Measurements from ENCODE around the gene OSTM1. TPM values are rescaled to one million over a fixed set of nuclear protein-coding genes. Genes with fewer than 3 reads are reported as not detected.

OSTM1 gene
- total and polyA plus RNA-seq, 5 donors from 2014 or later = 32.2 to 56.2 (median 46.5) TPM

DNA sequence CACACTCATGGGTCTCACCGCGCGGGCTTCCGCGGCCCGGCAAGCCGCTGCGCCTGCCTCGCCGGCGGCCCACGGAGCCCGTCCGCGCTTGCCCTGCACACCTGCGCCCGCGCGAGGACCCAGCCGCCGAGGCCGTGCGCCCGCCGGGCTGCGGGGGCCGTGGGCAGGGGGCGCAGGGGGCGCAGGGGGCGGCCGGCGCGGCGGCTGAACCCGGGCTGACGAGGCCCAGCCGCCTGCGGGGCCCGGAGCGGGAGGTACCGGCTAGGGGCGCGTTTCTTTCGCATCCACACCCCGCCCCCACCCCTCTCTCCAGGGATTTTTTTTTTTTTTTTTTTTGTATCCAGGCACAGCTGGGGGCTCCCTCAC, 43.8 kb upstream of the OSTM1 start:
- peak in 1 of 2 donors; percentile 31 for ATAC-seq (ENCODE audit: low read depth in 2 of 2)
- H3K9me3 ChIP-seq (ENCODE audit: control insufficient read depth in 2 of 2, low read length in 2 of 2) = no peaks in the 10 kb centered on the region
- Mint-ChIP-seq H3K4me3 (peak overlapping the region; percentile 87 to 94 (median 92)), H3K4me1 (peaks cover 8 to 58% (median 42%) of the 10 kb centered on the region in 4 donors), H3K27me3 (peaks cover 95% of the 10 kb centered on the region), H3K27ac (no peak overlapping the region), H3K36me3 (no peaks in the 10 kb centered on the region), H3K9me3 (peaks cover 0 to 6% (median 0%) of the 10 kb centered on the region in 7 donors)
- H3K27me3 ChIP-seq (ENCODE audit: control insufficient read depth, insufficient read depth, low read length) = peaks cover 43% of the 10 kb centered on the region
- peak overlapping the region; percentile 76 for H3K4me3 ChIP-seq (ENCODE audit: low read depth, low read length)
- H3K4me1 ChIP-seq (ENCODE audit: control insufficient read depth, insufficient read depth, low read length, poor library complexity, severe bottlenecking) = peaks cover 60% of the 10 kb centered on the region
- no peaks in the 10 kb centered on the region for H3K36me3 ChIP-seq (ENCODE audit: control insufficient read depth, insufficient read depth, low read length)
- no peak for DNase-seq
- H3K27ac ChIP-seq (ENCODE audit: insufficient read depth, low read length, poor library complexity, severe bottlenecking) = no peak overlapping the region

GRCh38 chr6:108117427-108118358, 43.2 kb upstream of the OSTM1 start:
- H3K9me3 Mint-ChIP-seq = peaks cover 0 to 6% (median 1%) of the 10 kb centered on the region in 7 donors
- Histone ChIP-seq H3K4me3 (ENCODE audit: low read depth, low read length) (peak overlapping the region; percentile 63), H3K27me3 (ENCODE audit: control insufficient read depth, insufficient read depth, low read length) (peaks cover 42% of the 10 kb centered on the region), H3K27ac (ENCODE audit: insufficient read depth, low read length, poor library complexity, severe bottlenecking) (no peak overlapping the region), H3K4me1 (ENCODE audit: control insufficient read depth, insufficient read depth, low read length, poor library complexity, severe bottlenecking) (peaks cover 61% of the 10 kb centered on the region), H3K9me3 (ENCODE audit: control insufficient read depth in 2 of 2, low read length in 2 of 2) (no peaks in the 10 kb centered on the region), H3K36me3 (ENCODE audit: control insufficient read depth, insufficient read depth, low read length) (no peaks in the 10 kb centered on the region)
- H3K27me3 Mint-ChIP-seq = peaks cover 95% of the 10 kb centered on the region
- peaks cover 8 to 61% (median 44%) of the 10 kb centered on the region in 4 donors for H3K4me1 Mint-ChIP-seq
- DNase-seq = peak in 1 of 3 donors; percentile 45
- peak overlapping the region; percentile 83 to 92 (median 84) for H3K4me3 Mint-ChIP-seq
- peak; percentile 25 to 26 for ATAC-seq (ENCODE audit: low read depth in 2 of 2)
- peak overlapping the region in 2 of 3 donors; percentile 17 to 76 for H3K27ac Mint-ChIP-seq
- no peaks in the 10 kb centered on the region for H3K36me3 Mint-ChIP-seq

GRCh38 chr6:108116546-108117426, 42.2 kb upstream of the OSTM1 start:
- peak overlapping the region in 1 of 3 donors; percentile 17 for H3K27ac Mint-ChIP-seq
- peaks cover 61% of the 10 kb centered on the region for H3K4me1 ChIP-seq (ENCODE audit: control insufficient read depth, insufficient read depth, low read length, poor library complexity, severe bottlenecking)
- H3K4me3 ChIP-seq (ENCODE audit: low read depth, low read length) = peak overlapping the region; percentile 63
- ATAC-seq (ENCODE audit: low read depth in 2 of 2) (no peak), DNase-seq (no peak)
- no peaks in the 10 kb centered on the region for H3K36me3 Mint-ChIP-seq
- no peaks in the 10 kb centered on the region for H3K9me3 ChIP-seq (ENCODE audit: control insufficient read depth in 2 of 2, low read length in 2 of 2)
- H3K9me3 Mint-ChIP-seq = peaks cover 0 to 11% (median 1%) of the 10 kb centered on the region in 7 donors
- H3K27ac ChIP-seq (ENCODE audit: insufficient read depth, low read length, poor library complexity, severe bottlenecking) = no peak overlapping the region
- H3K27me3 ChIP-seq (ENCODE audit: control insufficient read depth, insufficient read depth, low read length) = peaks cover 42% of the 10 kb centered on the region
- H3K27me3 Mint-ChIP-seq = peaks cover 95% of the 10 kb centered on the region
- no peaks in the 10 kb centered on the region for H3K36me3 ChIP-seq (ENCODE audit: control insufficient read depth, insufficient read depth, low read length)
- H3K4me3 Mint-ChIP-seq = peak overlapping the region; percentile 83 to 92 (median 84)
- H3K4me1 Mint-ChIP-seq = peaks cover 8 to 61% (median 44%) of the 10 kb centered on the region in 4 donors

DNA sequence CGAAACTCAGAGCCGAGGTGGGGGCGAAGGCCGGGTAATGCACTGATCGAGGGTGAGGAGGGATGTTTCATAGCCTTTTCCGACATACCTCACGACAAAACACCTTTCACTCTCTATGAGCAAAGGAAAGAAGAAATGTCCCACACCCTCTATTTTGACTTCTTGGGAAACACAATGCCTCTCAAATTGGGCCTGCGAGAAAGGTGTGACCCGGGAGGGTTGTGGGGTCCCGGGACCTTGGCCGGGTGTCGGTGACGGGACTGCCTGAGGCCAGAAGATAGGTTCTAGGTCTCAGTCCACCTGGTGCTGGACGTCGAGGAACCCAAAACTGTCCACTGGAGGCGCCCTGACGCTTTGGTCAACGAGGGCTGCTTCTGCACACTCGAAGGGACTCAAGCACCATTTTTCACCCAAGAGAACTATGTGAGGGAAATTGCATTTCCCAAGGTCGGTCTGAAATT, 41.1 kb upstream of the OSTM1 start:
- H3K4me1 ChIP-seq (ENCODE audit: control insufficient read depth, insufficient read depth, low read length, poor library complexity, severe bottlenecking) = peaks cover 61% of the 10 kb centered on the region
- peaks cover 0 to 9% (median 1%) of the 10 kb centered on the region in 7 donors for H3K9me3 Mint-ChIP-seq

GRCh38 chr6:108114841-108115597, 40.5 kb upstream of the OSTM1 start:
- peak overlapping the region; percentile 50 to 83 (median 62) for H3K4me3 Mint-ChIP-seq
- no peak overlapping the region for H3K27ac ChIP-seq (ENCODE audit: insufficient read depth, low read length, poor library complexity, severe bottlenecking)
- peaks cover 0 to 9% (median 1%) of the 10 kb centered on the region in 7 donors for H3K9me3 Mint-ChIP-seq
- DNase-seq (peak in 1 of 3 donors; percentile 55), ATAC-seq (ENCODE audit: low read depth in 2 of 2) (no peak)
- peaks cover 95% of the 10 kb centered on the region for H3K27me3 Mint-ChIP-seq
- H3K36me3 Mint-ChIP-seq = no peaks in the 10 kb centered on the region
- no peaks in the 10 kb centered on the region for H3K9me3 ChIP-seq (ENCODE audit: control insufficient read depth in 2 of 2, low read length in 2 of 2)
- H3K36me3 ChIP-seq (ENCODE audit: control insufficient read depth, insufficient read depth, low read length) = no peaks in the 10 kb centered on the region
- peak overlapping the region; percentile 31 for H3K4me3 ChIP-seq (ENCODE audit: low read depth, low read length)
- H3K27me3 ChIP-seq (ENCODE audit: control insufficient read depth, insufficient read depth, low read length) = peaks cover 45% of the 10 kb centered on the region
- H3K27ac Mint-ChIP-seq = no peak overlapping the region
- peaks cover 61% of the 10 kb centered on the region for H3K4me1 ChIP-seq (ENCODE audit: control insufficient read depth, insufficient read depth, low read length, poor library complexity, severe bottlenecking)
- H3K4me1 Mint-ChIP-seq = peaks cover 8 to 54% (median 44%) of the 10 kb centered on the region in 4 donors

More for the DNA sequence above, 41.1 kb upstream of the OSTM1 start:
- ATAC-seq (ENCODE audit: low read depth in 2 of 2) (no peak), DNase-seq (no peak)
- Mint-ChIP-seq H3K36me3 (no peaks in the 10 kb centered on the region), H3K4me1 (peaks cover 8 to 54% (median 44%) of the 10 kb centered on the region in 4 donors), H3K4me3 (peak overlapping the region in 3 of 4 donors; percentile 44 to 64 (median 61)), H3K27me3 (peaks cover 95% of the 10 kb centered on the region), H3K27ac (no peak overlapping the region)
- no peaks in the 10 kb centered on the region for H3K36me3 ChIP-seq (ENCODE audit: control insufficient read depth, insufficient read depth, low read length)
- H3K4me3 ChIP-seq (ENCODE audit: low read depth, low read length) = peak overlapping the region; percentile 31
- peaks cover 43% of the 10 kb centered on the region for H3K27me3 ChIP-seq (ENCODE audit: control insufficient read depth, insufficient read depth, low read length)
- H3K9me3 ChIP-seq (ENCODE audit: control insufficient read depth in 2 of 2, low read length in 2 of 2) = no peaks in the 10 kb centered on the region
- H3K27ac ChIP-seq (ENCODE audit: insufficient read depth, low read length, poor library complexity, severe bottlenecking) = no peak overlapping the region

DNA sequence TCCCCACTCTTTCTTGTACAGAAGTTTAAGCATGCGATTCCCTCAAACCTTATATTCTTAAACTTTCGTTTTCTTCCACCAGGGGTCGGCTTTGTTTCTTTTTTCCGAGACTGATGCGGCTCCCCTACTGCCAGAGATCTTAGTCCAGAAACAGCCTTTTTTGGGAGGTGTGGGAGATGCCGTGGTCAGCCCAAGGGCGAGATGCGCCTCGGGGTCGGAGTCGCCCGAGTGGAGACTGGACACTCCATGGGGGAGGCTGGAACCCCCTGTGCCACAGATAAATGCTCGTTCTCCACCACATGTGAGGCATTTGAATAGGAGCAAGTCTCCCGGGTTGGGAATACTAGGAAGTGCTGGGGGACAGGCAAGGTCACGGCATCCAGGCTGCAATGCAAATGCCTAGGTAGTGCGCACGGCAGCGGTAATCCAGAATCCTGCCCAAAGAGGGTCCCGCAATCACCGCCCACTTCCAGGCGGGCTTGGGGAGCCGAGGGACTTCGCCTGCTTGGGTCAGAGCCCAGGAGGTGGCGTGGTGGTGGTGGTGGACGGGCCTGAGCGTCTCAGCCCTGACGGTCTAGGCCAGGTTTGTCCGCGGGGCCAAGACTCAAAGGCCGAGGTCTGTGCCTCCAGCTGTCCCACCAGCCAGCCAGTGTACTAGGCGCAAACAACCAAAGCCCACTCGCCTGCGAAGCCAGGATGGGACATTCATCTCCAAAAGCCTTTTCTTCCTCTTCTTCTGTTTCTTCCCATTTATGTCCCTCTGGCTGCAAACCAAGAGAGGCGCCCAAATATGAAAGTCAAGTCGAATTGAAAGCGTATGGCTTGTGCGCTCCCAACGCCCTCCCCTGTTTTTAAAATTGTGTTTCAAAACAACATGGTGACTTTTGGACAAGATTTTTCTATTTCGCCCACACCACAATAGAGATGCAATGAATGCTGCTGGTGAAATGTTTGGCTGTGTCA, 39.3 kb upstream of the OSTM1 start:
- Mint-ChIP-seq H3K27ac (no peak overlapping the region), H3K4me1 (peaks cover 6 to 47% (median 39%) of the 10 kb centered on the region in 4 donors), H3K36me3 (no peaks in the 10 kb centered on the region), H3K4me3 (peak overlapping the region; percentile 7 to 54 (median 50)), H3K27me3 (peaks cover 92% of the 10 kb centered on the region), H3K9me3 (peaks cover 0 to 7% (median 1%) of the 10 kb centered on the region in 7 donors)
- H3K27ac ChIP-seq (ENCODE audit: insufficient read depth, low read length, poor library complexity, severe bottlenecking) = no peak overlapping the region
- H3K27me3 ChIP-seq (ENCODE audit: control insufficient read depth, insufficient read depth, low read length) = peaks cover 44% of the 10 kb centered on the region
- no peaks in the 10 kb centered on the region for H3K9me3 ChIP-seq (ENCODE audit: control insufficient read depth in 2 of 2, low read length in 2 of 2)
- H3K36me3 ChIP-seq (ENCODE audit: control insufficient read depth, insufficient read depth, low read length) = no peaks in the 10 kb centered on the region
- H3K4me3 ChIP-seq (ENCODE audit: low read depth, low read length) = no peak overlapping the region
- ATAC-seq (ENCODE audit: low read depth in 2 of 2) (no peak), DNase-seq (peak in 1 of 3 donors; percentile 51)
- peaks cover 51% of the 10 kb centered on the region for H3K4me1 ChIP-seq (ENCODE audit: control insufficient read depth, insufficient read depth, low read length, poor library complexity, severe bottlenecking)

Data from CD4-positive, CD25-positive, alpha-beta regulatory T cell (primary cell).